GM23248 (cell line): ENCODE results near the gene S100A3.

Source experiments
- EZH2 ChIP-seq: fragments of 200-600 bp; sonication (generic); IDR thresholded peaks from 2 replicates; pipeline ENCODE4 v1.6.1; 2018; ENCODE audit warnings: antibody characterized with exemption, mild to moderate bottlenecking; ENCODE audit not compliant: insufficient read depth, poor library complexity, severe bottlenecking
- EZH2phosphoT487 ChIP-seq: fragments of 200-600 bp; sonication (generic); IDR thresholded peaks from 2 replicates; pipeline ENCODE4 v1.6.1; 2018; ENCODE audit warnings: antibody characterized with exemption, moderate library complexity, mild to moderate bottlenecking, low read depth; ENCODE audit not compliant: insufficient read depth

GRCh38 chr1:153549741-153550397 is 811 bp upstream of the S100A3 start:
- TF ChIP-seq EZH2phosphoT487 = no peak
- TF ChIP-seq EZH2 = no peak
